K562 (cell line): ENCODE data around the gene EML1. TPM values are rescaled to one million over a fixed set of nuclear protein-coding genes. Genes with fewer than 3 reads are reported as not detected.

Source experiments
- ATAC-seq: fragments of 200-7000 bp; cut with Tn5 transposase; 3 replicates; pipeline ENCODE4 v1.9.1; 2020; ENCODE audit warnings: moderate library complexity
- BruUV-seq: library from RNA; stranded (reverse); fragments of 400-500 nt; replicated peaks from 2 replicates; lab custom pipeline; 2021; lab: Mats Ljungman, UMichigan
- CTCF ChIA-PET: fragments of 300-600 bp; formaldehyde crosslinking; extraction: SDS; loops from one replicate; lab custom pipeline; 2021; ENCODE audit warnings: low intra/inter-chr PET ratio; lab: Yijun Ruan, JAX
- POLR2A ChIA-PET: fragments of 300-600, 350-650 bp; sonication (Branson Sonifier 250); formaldehyde crosslinking; extraction: SDS; loops from one replicate; lab custom pipeline; 2021; ENCODE audit warnings: antibody characterized with exemption, inconsistent platforms; lab: Yijun Ruan, JAX
- DNase-seq, 4 experiments: peaks; one replicate each; pipeline versions ENCODE4 v3.0.0 to v3.0.0-alpha.2; 2011 to 2018; ENCODE audit warnings: low spot score in 3 of 4, mixed read lengths in 3 of 4; ENCODE audit errors: extremely low read depth in 1 of 4
- FAIRE-seq: peaks from 2 replicates; lab custom pipeline; 2011; peaks lifted over from hg19 to GRCh38; lab: Jason Lieb, UNC
- H2AFZ ChIP-seq: 2 replicates; pipeline ENCODE4 v1.6.0; 2011; ENCODE audit warnings: low read depth, low read length, control low read depth, inconsistent platforms
- H3K27ac ChIP-seq: fragments of 200-600 bp; 3 replicates; pipeline ENCODE4 v1.8.0; 2011; ENCODE audit warnings: low read depth, mild to moderate bottlenecking, control low read depth, inconsistent platforms, low read length, moderate library complexity, mixed read lengths; ENCODE audit errors: extremely low read depth
- H3K27me3 ChIP-seq, 2 experiments: fragments of 300-600 bp in 1 of 2; 2 replicates in 1 of 2; 3 replicates in 1 of 2; pipeline versions ENCODE4 v1.6.0 to v1.8.0; 2011; ENCODE audit warnings: inconsistent platforms in 2 of 2, low read length in 2 of 2, mild to moderate bottlenecking in 1 of 2, mixed read lengths in 1 of 2, moderate library complexity in 1 of 2; ENCODE audit not compliant: control insufficient read depth in 2 of 2, insufficient read depth in 2 of 2
- H3K36me3 ChIP-seq: fragments of 300-600 bp; 3 replicates; pipeline ENCODE4 v1.8.0; 2011; ENCODE audit warnings: mild to moderate bottlenecking, low read length, inconsistent platforms; ENCODE audit not compliant: control insufficient read depth, insufficient read depth
- H3K4me1 ChIP-seq, 2 experiments: fragments of 200-600 bp in 1 of 2; replicated peaks in 1 of 2; 2 replicates in 1 of 2; 3 replicates in 1 of 2; pipeline versions ENCODE4 v1.5.1 to v1.8.0; 2011; ENCODE audit warnings: inconsistent platforms in 2 of 2, low read length in 2 of 2, mild to moderate bottlenecking in 1 of 2, mixed read lengths in 1 of 2, moderate library complexity in 1 of 2; ENCODE audit not compliant: control insufficient read depth in 2 of 2, insufficient read depth in 2 of 2
- H3K4me2 ChIP-seq: 2 replicates; pipeline ENCODE4 v1.6.1; 2011; ENCODE audit warnings: low read length, control low read depth, inconsistent platforms, mixed read lengths; ENCODE audit not compliant: insufficient read depth
- H3K4me3 ChIP-seq: fragments of 200-600 bp; sonication (generic), shearing (Covaris generic); 2 replicates; pipeline ENCODE4 v1.5.1; 2016; ENCODE audit warnings: control low read depth, inconsistent platforms
- H3K79me2 ChIP-seq: fragments of 200-600 bp; 3 replicates; pipeline ENCODE4 v1.8.0; 2011; ENCODE audit warnings: low read length, inconsistent platforms; ENCODE audit not compliant: control insufficient read depth, insufficient read depth
- H3K9ac ChIP-seq, 2 experiments: 2 replicates each; pipeline versions ENCODE4 v1.6.0 to v1.6.1; 2011; ENCODE audit warnings: low read depth in 2 of 2, low read length in 2 of 2, control low read depth in 1 of 2, inconsistent platforms in 1 of 2, mild to moderate bottlenecking in 1 of 2, mixed read lengths in 1 of 2; ENCODE audit not compliant: insufficient read depth in 1 of 2
- H3K9me1 ChIP-seq: one replicate; pipeline ENCODE4 v1.6.0; 2011; ENCODE audit warnings: inconsistent platforms, mild to moderate bottlenecking, low read length, moderate library complexity; ENCODE audit not compliant: control insufficient read depth, insufficient read depth
- H3K9me3 ChIP-seq: replicated peaks from 2 replicates; pipeline ENCODE4 v1.5.1; 2011; ENCODE audit warnings: low read depth, low read length, inconsistent platforms; ENCODE audit not compliant: control insufficient read depth, insufficient read depth
- H4K20me1 ChIP-seq: replicated peaks from 2 replicates; pipeline ENCODE4 v1.6.1; 2011; ENCODE audit warnings: low read length, inconsistent platforms, mixed read lengths; ENCODE audit not compliant: control insufficient read depth, insufficient read depth
- ATF1 ChIP-seq, 2 experiments: fragments of 450-650 bp in 1 of 2; IDR thresholded peaks; 2 replicates each; pipeline ENCODE4 v1.6.1; 2016; ENCODE audit warnings: missing compliant biosample characterization in 1 of 2, missing genetic modification characterization in 1 of 2
- HDAC1 ChIP-seq, 2 experiments: fragments of 450-650 bp; IDR thresholded peaks; 2 replicates each; pipeline ENCODE4 v1.6.1; 2016 to 2017; ENCODE audit warnings: inconsistent platforms in 1 of 2, mild to moderate bottlenecking in 1 of 2, moderate library complexity in 1 of 2
- NR2C1 ChIP-seq, 2 experiments: fragments of 450-650 bp; IDR thresholded peaks; 2 replicates each; pipeline ENCODE4 v1.6.1; 2017; ENCODE audit warnings: mild to moderate bottlenecking in 2 of 2, antibody characterized with exemption in 1 of 2, inconsistent platforms in 1 of 2, missing compliant biosample characterization in 1 of 2, missing genetic modification characterization in 1 of 2
- RBM25 ChIP-seq: fragments of 200-400 bp; formaldehyde crosslinking; IDR thresholded peaks from 2 replicates; pipeline ENCODE4 v1.6.1; 2018; ENCODE audit warnings: low read length, low read depth, moderate library complexity; ENCODE audit not compliant: severe bottlenecking
- SMARCA4 ChIP-seq: fragments of 450-650 bp; IDR thresholded peaks from 2 replicates; pipeline ENCODE4 v1.6.1; 2016
- SRSF1 ChIP-seq: fragments of 200-400 bp; formaldehyde crosslinking; IDR thresholded peaks from 2 replicates; pipeline ENCODE4 v1.6.1; 2017; ENCODE audit warnings: mild to moderate bottlenecking, low read depth, low read length, moderate library complexity
- WGBS: fragments of 100-300 bp; shearing (Covaris generic); methylation state at CpG from one replicate; pipeline ENCODE4 v1.1.6; 2016; ENCODE audit warnings: low coverage, mixed read lengths; ENCODE audit not compliant: insufficient coverage; ENCODE audit errors: missing lambda C conversion rate; 5-methylcytosine and 5-hydroxymethylcytosine counted together
- in situ Hi-C: fragments of 300-500 bp; cut with MboI; formaldehyde crosslinking; loops from 4 replicates; pipeline ENCODE4 v1.15.0; 2018; ENCODE audit warnings: inconsistent platforms, mixed read lengths
- intact Hi-C: fragments of 100-400 bp; cut with micrococcal nuclease; formaldehyde crosslinking; loops from 2 replicates; pipeline ENCODE4 v1.14.2; 2022
- polyA plus RNA-seq, 8 experiments: library from polyadenylated mRNA; depleted of rRNA in 4 of 8; stranded (reverse) in 5 of 8; unstranded in 3 of 8; fragments of >200 nt; fragmentation: Nextera tagmentation in 2 of 8; fragmentation: Illumina TruSeq in 1 of 8; extraction: Ambion mirVana in 2 of 8; extraction: Trizol in 1 of 8; gene quantifications; 2 replicates each; pipeline versions ENCODE4 v1.2.1 to v1.2.3, GENCODE V29; 2011 to 2014; ENCODE audit warnings: inconsistent platforms in 1 of 8, missing spikeins in 1 of 8
- total RNA-seq, 7 experiments: library from RNA; depleted of rRNA in 6 of 7; stranded (reverse); fragments of >200 nt in 6 of 7; fragmentation: Illumina TruSeq in 2 of 7; extraction: Trizol in 2 of 7; gene quantifications; 2 replicates each; pipeline versions ENCODE4 v1.2.1 to v1.2.3, GENCODE V29; 2011 to 2021; ENCODE audit warnings: low replicate concordance in 1 of 7
- TF ChIP-seq, protein P1 (sequence below): conservative IDR thresholded peaks from 2 replicates; pipeline ENCODE4 v1.6.1; 2011; ENCODE audit warnings: low read depth, mild to moderate bottlenecking, low read length; ENCODE audit not compliant: control insufficient read depth
- TF ChIP-seq, protein P2 (sequence below): sonication (generic); formaldehyde crosslinking; IDR thresholded peaks from 2 replicates; pipeline ENCODE4 v1.8.0; 2023; ENCODE audit warnings: mild to moderate bottlenecking, missing genetic modification reagents
- TF ChIP-seq, protein P3 (sequence below), 3 experiments: fragments of 200-800 bp in 1 of 3; fragments of 250-450 bp in 1 of 3; fragments of 450-650 bp in 1 of 3; sonication (Bioruptor Pico) in 1 of 3; sonication (Bioruptor generic) in 1 of 3; formaldehyde crosslinking in 1 of 3; IDR thresholded peaks; 2 replicates each; pipeline versions ENCODE4 v1.6.1 to v1.8.0; 2016 to 2022; ENCODE audit warnings: mild to moderate bottlenecking in 2 of 3, missing genetic modification characterization in 2 of 3, missing compliant biosample characterization in 1 of 3, moderate library complexity in 1 of 3
- TF ChIP-seq, protein P4 (sequence below): fragments of 200-800 bp; sonication (Bioruptor generic); IDR thresholded peaks from 2 replicates; pipeline ENCODE4 v1.6.1; 2017; ENCODE audit warnings: missing genetic modification characterization, missing compliant biosample characterization

EML1 gene
- total and polyA plus RNA-seq, 9 of the 15 experiments (the other 6 are each of a cell fraction or from before 2014, with no cell fraction given), result 0.01 to 0.35 (median 0.07) TPM; not detected in 2

DNA sequence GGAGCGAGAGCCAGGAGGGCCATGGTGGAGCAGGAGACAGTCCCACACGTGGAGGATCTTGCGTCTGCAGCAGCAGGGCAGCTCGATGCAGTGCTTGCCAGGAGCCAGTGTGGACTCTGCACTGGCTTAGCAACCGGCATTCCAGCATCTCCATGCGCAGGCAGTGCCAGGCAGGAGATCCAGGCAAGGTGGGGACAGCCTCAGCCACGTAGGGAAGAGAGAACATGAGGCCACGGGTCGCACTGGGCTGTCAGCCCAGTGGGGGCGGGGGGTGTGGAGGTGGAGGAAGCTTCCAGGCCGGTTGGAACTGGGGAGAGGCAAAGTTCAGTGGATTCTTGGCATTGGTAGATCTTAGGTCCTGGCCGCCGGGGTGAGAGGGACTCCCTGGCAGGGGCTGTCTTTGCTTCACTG lies 151.0 kb downstream of the EML1 start:
- H3K4me2 ChIP-seq, result no peak overlapping the region
- CTCF ChIA-PET, result no interaction called here
- H3K27me3 ChIP-seq, result peaks cover 29 to 55% of the 10 kb centered on the region in 2 experiments; a peak in 4 of 5 replicates
- H3K79me2 ChIP-seq, result no peaks in the 10 kb centered on the region
- BruUV-seq, result no TSS peak
- no peaks in the 10 kb centered on the region for H4K20me1 ChIP-seq
- H3K4me1 ChIP-seq, result peaks cover 0 to 15% of the 10 kb centered on the region in 2 experiments; a peak in 2 of 5 replicates
- no peak overlapping the region for H3K4me3 ChIP-seq
- H3K9me1 ChIP-seq, result no peaks in the 10 kb centered on the region
- DNase-seq (no peak), FAIRE-seq (no peak), ATAC-seq (no peak)
- 4% methylated on average over 6 of the region's 13 CpGs for WGBS
- in situ Hi-C loops, result no loop called here
- H2AFZ ChIP-seq, result no peak overlapping the region
- POLR2A ChIA-PET, result no interaction called here
- no peak overlapping the region for H3K27ac ChIP-seq
- H3K9me3 ChIP-seq, result no peaks in the 10 kb centered on the region
- no peaks in the 10 kb centered on the region for H3K36me3 ChIP-seq
- intact Hi-C loops, result no loop called here
- no peak overlapping the region; a peak in 1 of 4 replicates for H3K9ac ChIP-seq
- no peak for TF ChIP-seq HDAC1 (IDR thresholded peaks at IDR 0.05)
- TF ChIP-seq, protein P1, sequence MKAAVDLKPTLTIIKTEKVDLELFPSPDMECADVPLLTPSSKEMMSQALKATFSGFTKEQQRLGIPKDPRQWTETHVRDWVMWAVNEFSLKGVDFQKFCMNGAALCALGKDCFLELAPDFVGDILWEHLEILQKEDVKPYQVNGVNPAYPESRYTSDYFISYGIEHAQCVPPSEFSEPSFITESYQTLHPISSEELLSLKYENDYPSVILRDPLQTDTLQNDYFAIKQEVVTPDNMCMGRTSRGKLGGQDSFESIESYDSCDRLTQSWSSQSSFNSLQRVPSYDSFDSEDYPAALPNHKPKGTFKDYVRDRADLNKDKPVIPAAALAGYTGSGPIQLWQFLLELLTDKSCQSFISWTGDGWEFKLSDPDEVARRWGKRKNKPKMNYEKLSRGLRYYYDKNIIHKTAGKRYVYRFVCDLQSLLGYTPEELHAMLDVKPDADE, result no peak
- TF ChIP-seq, protein P2, sequence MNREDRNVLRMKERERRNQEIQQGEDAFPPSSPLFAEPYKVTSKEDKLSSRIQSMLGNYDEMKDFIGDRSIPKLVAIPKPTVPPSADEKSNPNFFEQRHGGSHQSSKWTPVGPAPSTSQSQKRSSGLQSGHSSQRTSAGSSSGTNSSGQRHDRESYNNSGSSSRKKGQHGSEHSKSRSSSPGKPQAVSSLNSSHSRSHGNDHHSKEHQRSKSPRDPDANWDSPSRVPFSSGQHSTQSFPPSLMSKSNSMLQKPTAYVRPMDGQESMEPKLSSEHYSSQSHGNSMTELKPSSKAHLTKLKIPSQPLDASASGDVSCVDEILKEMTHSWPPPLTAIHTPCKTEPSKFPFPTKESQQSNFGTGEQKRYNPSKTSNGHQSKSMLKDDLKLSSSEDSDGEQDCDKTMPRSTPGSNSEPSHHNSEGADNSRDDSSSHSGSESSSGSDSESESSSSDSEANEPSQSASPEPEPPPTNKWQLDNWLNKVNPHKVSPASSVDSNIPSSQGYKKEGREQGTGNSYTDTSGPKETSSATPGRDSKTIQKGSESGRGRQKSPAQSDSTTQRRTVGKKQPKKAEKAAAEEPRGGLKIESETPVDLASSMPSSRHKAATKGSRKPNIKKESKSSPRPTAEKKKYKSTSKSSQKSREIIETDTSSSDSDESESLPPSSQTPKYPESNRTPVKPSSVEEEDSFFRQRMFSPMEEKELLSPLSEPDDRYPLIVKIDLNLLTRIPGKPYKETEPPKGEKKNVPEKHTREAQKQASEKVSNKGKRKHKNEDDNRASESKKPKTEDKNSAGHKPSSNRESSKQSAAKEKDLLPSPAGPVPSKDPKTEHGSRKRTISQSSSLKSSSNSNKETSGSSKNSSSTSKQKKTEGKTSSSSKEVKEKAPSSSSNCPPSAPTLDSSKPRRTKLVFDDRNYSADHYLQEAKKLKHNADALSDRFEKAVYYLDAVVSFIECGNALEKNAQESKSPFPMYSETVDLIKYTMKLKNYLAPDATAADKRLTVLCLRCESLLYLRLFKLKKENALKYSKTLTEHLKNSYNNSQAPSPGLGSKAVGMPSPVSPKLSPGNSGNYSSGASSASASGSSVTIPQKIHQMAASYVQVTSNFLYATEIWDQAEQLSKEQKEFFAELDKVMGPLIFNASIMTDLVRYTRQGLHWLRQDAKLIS (CRISPR knock-in tag), result no peak
- no peak for TF ChIP-seq SMARCA4
- TF ChIP-seq, protein P3, sequence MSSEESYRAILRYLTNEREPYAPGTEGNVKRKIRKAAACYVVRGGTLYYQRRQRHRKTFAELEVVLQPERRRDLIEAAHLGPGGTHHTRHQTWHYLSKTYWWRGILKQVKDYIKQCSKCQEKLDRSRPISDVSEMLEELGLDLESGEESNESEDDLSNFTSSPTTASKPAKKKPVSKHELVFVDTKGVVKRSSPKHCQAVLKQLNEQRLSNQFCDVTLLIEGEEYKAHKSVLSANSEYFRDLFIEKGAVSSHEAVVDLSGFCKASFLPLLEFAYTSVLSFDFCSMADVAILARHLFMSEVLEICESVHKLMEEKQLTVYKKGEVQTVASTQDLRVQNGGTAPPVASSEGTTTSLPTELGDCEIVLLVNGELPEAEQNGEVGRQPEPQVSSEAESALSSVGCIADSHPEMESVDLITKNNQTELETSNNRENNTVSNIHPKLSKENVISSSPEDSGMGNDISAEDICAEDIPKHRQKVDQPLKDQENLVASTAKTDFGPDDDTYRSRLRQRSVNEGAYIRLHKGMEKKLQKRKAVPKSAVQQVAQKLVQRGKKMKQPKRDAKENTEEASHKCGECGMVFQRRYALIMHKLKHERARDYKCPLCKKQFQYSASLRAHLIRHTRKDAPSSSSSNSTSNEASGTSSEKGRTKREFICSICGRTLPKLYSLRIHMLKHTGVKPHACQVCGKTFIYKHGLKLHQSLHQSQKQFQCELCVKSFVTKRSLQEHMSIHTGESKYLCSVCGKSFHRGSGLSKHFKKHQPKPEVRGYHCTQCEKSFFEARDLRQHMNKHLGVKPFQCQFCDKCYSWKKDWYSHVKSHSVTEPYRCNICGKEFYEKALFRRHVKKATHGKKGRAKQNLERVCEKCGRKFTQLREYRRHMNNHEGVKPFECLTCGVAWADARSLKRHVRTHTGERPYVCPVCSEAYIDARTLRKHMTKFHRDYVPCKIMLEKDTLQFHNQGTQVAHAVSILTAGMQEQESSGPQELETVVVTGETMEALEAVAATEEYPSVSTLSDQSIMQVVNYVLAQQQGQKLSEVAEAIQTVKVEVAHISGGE (CRISPR knock-in tag; IDR thresholded peaks at IDR 0.05), result no peak
- TF ChIP-seq, protein P4, sequence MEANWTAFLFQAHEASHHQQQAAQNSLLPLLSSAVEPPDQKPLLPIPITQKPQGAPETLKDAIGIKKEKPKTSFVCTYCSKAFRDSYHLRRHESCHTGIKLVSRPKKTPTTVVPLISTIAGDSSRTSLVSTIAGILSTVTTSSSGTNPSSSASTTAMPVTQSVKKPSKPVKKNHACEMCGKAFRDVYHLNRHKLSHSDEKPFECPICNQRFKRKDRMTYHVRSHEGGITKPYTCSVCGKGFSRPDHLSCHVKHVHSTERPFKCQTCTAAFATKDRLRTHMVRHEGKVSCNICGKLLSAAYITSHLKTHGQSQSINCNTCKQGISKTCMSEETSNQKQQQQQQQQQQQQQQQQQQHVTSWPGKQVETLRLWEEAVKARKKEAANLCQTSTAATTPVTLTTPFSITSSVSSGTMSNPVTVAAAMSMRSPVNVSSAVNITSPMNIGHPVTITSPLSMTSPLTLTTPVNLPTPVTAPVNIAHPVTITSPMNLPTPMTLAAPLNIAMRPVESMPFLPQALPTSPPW (CRISPR knock-in tag), result no peak
- TF ChIP-seq RBM25, result no peak
- TF ChIP-seq SRSF1, result no peak
- TF ChIP-seq NR2C1 (IDR thresholded peaks at IDR 0.05), result no peak
- TF ChIP-seq NR2C1 (tag; IDR thresholded peaks at IDR 0.05), result no peak
- TF ChIP-seq ATF1 (CRISPR knock-in tag; IDR thresholded peaks at IDR 0.05), result no peak
- TF ChIP-seq ATF1 (tag; IDR thresholded peaks at IDR 0.05), result no peak
